AG04449 (cell line): Measurements from ENCODE around the gene TXNRD1.

Experiments used
- CTCF ChIA-PET: fragments of 350-600 bp; formaldehyde crosslinking; extraction: SDS; loops from one replicate; lab custom pipeline; 2021; ENCODE audit warnings: antibody characterized with exemption; lab: Yijun Ruan, JAX
- POLR2A ChIA-PET: fragments of 400-600, 350-600 bp; formaldehyde crosslinking; extraction: SDS; loops from one replicate; lab custom pipeline; 2020; ENCODE audit warnings: antibody characterized with exemption, inconsistent platforms; lab: Yijun Ruan, JAX
- DNase-seq: peaks from one replicate; pipeline ENCODE4 v3.0.0-alpha.2; 2010; ENCODE audit warnings: low read depth, low spot score
- H3K4me3 ChIP-seq: 2 replicates; pipeline ENCODE4 v1.5.1; 2011; ENCODE audit warnings: low read depth, mild to moderate bottlenecking, control low read depth, low read length
- CTCF ChIP-seq: IDR thresholded peaks from one replicate; pipeline ENCODE4 v1.5.1; 2011; ENCODE audit warnings: mild to moderate bottlenecking, moderate library complexity, low read length, control low read depth, inconsistent platforms; ENCODE audit not compliant: insufficient read depth; ENCODE audit errors: missing control alignments

Gene TXNRD1

GRCh38 chr12:104187446-104188155 lies 28.0 kb upstream of the TXNRD1 start:
- no peak for DNase-seq
- no peak overlapping the region for H3K4me3 ChIP-seq
- CTCF ChIA-PET, result no interaction called here
- POLR2A ChIA-PET, result no interaction called here
- TF ChIP-seq CTCF, result no peak

GRCh38 chr12:104188534-104188933 lies 27.0 kb upstream of the TXNRD1 start:
- ChIA-PET POLR2A (no interaction called here), CTCF (interaction anchor here (1.1 kb wide), 1 partner anchor 10 kb away, joined by 4 read pairs; no protein-coding TSS in a partner anchor)
- H3K4me3 ChIP-seq, result no peak overlapping the region
- TF ChIP-seq CTCF, result no peak
- no peak for DNase-seq

- TF ChIP-seq CTCF, result no peak
- ChIA-PET POLR2A (interaction anchor here (0.8 to 1.2 kb wide), 2 partner anchors 13 to 29 kb away, joined by 3 read pairs; no protein-coding TSS in a partner anchor), CTCF (interaction anchor here (1.2 kb wide), 1 partner anchor 10 kb away, joined by 4 read pairs; no protein-coding TSS in a partner anchor)
- peak; percentile 80 for DNase-seq
- H3K4me3 ChIP-seq, result no peak overlapping the region
These were observed 25.5 kb upstream of the TXNRD1 start for GRCh38 chr12:104189915-104190555.

GRCh38 chr12:104190641-104191176 lies 24.9 kb upstream of the TXNRD1 start:
- TF ChIP-seq CTCF, result no peak
- POLR2A ChIA-PET, result interaction anchor here (1.2 kb wide), 1 partner anchor 13 kb away, joined by 3 read pairs; no protein-coding TSS in a partner anchor
- no peak for DNase-seq
- no peak overlapping the region for H3K4me3 ChIP-seq
- CTCF ChIA-PET, result interaction anchor here (1.2 to 1.4 kb wide), 2 partner anchors 9 to 10 kb away, joined by 4 read pairs; no protein-coding TSS in a partner anchor

- no peak for DNase-seq
- no peak overlapping the region for H3K4me3 ChIP-seq
- CTCF ChIA-PET, result no interaction called here
- POLR2A ChIA-PET, result no interaction called here
- no peak for TF ChIP-seq CTCF
These were observed 18.3 kb upstream of the TXNRD1 start for GRCh38 chr12:104197264-104197663.

- ChIA-PET CTCF (interaction anchor here (0.6 to 3.7 kb wide), 23 partner anchors 8 to 853 kb away, joined by 3 to 22 read pairs (median 6); no protein-coding TSS in a partner anchor), POLR2A (interaction anchor here (0.7 kb wide), 1 partner anchor 351 kb away, joined by 3 read pairs; no protein-coding TSS in a partner anchor)
- no peak for TF ChIP-seq CTCF
These were observed 15.6 kb upstream of the TXNRD1 start for GRCh38 chr12:104199964-104200363.

More at GRCh38 chr12:104199964-104200363, 15.6 kb upstream of the TXNRD1 start:
- no peak overlapping the region for H3K4me3 ChIP-seq
- no peak for DNase-seq
